Stimulated activated CD4-positive, alpha-beta T cell treated with anti-CD3 and anti-CD28 coated beads, TNF-alpha, amount 100 ng/mL, for 4 hours (primary cell): ENCODE results near the gene RABGEF1.

Experiments
- DNase-seq, 3 experiments: peaks; one replicate each; pipeline ENCODE4 v3.0.0-alpha.2; 2020; ENCODE audit warnings: low read depth in 3 of 3

Gene RABGEF1

DNA sequence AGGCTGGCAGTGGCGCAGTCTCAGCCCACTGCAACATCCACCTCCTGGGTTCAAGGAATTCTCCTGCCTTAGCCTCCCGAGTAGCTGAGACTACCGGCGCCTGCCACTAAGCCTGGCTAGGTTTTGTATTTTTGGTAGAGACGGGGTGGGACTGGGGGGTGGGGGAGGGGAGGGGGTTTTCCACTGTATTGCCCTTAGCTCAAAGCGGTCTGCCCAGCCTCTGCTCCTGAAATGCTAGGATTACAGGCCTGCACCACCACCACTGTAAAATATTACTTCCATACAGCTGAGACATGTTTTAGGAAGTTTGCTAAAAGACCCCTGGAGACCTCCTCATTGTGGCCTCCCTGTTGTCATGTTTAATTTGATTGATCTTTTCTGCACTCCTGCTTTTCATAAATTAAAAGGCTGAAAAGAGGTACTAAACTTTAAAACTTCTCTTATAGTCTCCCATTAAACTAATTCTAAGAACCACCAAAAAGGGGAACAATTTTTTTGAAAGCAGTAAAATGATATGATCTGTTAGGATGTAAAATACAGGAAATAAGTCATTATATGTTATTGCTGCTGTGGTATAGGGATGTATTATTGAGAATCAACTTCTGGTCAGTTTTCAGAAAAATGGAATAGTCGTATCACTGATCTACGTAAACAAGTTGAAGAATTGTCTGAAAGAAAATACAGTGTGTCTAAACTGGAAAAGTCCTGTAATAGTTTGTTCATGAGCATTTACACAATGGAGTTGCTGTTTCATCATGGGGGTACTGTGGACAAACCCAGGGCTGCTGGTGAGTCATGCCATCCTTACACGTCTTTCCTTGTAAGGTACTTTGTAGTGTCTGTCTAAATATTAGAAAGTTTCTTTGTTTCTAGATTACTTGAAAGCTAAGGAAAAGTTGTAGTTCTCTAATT, 107.6 kb downstream of the RABGEF1 start:
- DNase-seq, result no peak

DNA sequence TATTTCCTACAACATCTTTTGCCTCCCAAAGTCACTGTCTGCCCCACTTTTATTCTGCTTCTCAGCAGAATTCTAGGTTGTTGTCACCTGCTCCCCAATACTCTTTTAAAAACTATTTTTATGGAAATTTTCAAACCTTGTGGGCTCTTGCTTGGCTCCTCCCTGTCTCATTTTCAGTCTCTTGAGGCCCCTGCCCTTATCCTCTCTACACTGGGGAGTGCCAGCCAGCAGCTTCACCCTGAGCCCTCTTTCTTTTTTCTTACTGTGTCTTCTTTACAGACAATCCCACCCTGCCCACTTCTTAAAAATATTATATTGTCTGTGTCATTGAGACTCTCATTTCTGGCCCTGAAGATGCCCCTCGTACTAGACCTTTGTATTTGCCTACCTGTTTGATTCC, 118.8 kb downstream of the RABGEF1 start:
- no peak for DNase-seq

DNA sequence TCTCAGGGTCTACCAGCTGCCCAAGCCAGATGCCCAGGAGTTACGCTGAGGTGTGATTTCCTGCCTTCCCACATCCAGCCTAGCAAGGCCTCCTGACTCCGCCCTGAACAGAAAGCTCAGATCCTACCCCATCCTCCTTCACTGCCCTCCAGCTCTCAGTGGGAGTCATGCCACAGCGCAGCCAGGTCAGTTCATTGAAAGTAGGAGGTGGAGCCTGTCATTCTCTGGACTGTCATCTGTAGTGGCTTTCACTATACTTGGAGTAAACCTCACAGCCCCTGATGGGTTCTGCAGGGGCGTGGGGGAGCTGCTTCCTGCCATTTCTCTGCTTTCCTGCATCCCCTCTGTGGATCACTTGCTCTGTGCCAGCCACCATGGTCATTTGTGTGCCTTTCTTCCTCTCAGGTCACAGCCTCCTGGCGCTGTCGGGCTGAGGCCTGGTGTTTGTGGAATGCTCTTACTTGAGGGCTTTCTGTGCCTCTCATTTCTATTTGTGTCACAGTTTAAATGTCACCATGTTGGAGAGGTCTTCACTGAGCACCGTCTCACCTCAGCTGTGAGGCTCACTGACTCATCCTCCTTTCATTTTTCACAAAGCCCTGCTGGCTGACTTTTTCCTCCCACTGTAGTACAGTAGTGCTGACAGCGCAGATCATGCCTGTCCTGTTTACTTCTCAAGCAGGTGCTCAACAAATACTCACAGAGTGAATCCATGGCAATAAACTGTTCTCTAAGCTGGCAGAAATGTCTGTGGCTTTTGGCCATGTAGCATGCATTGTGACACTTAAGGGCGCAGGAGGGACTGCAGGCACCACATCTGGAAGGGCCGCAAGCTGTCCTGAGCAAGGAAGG, 119.5 kb downstream of the RABGEF1 start:
- no peak for DNase-seq

DNA sequence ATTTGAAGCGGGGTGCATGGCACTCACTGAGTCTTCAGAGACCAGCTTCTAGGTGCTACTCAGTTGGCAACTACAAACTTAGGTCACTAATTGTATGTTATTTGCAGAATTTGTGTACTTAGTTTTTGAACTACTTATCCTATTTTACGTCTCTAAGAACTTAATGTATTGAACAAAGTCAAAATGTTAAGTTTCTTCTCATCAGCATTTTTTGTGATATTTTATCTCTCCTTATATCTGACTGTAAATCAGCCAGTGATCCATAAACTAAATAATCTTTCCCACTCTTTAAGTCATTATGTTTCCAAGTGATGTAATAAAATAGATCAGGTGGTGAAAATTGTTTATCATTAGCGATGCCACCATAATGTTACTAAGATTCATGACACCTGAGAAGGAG, 120.2 kb downstream of the RABGEF1 start:
- no peak for DNase-seq
